Osteoblast (primary cell): Measurements from ENCODE around the gene IZUMO2. TPM values are rescaled to one million over a fixed set of nuclear protein-coding genes. Genes with fewer than 3 reads are reported as not detected.

ENCODE experiments used
- DNase-seq: peaks from one replicate; pipeline ENCODE4 v3.0.0; 2011; ENCODE audit warnings: low spot score, mixed read lengths; ENCODE audit not compliant: insufficient read length; ENCODE audit errors: missing footprints
- H2AFZ ChIP-seq: 2 replicates; pipeline ENCODE4 v1.6.0; 2011; ENCODE audit warnings: mild to moderate bottlenecking, low read length
- H3K27ac ChIP-seq: 2 replicates; pipeline ENCODE4 v1.5.1; 2011; ENCODE audit warnings: mild to moderate bottlenecking, low read depth, low read length, moderate library complexity
- H3K27me3 ChIP-seq: 2 replicates; pipeline ENCODE4 v1.6.0; 2012; ENCODE audit warnings: mild to moderate bottlenecking, control low read depth, inconsistent platforms, low read length, moderate library complexity; ENCODE audit not compliant: insufficient read depth
- H3K36me3 ChIP-seq: 2 replicates; pipeline ENCODE4 v1.5.1; 2011; ENCODE audit warnings: mild to moderate bottlenecking, low read length, control low read depth, moderate library complexity; ENCODE audit not compliant: insufficient read depth
- H3K4me1 ChIP-seq: 2 replicates; pipeline ENCODE4 v1.5.1; 2011; ENCODE audit warnings: mild to moderate bottlenecking, low read length, control low read depth, moderate library complexity; ENCODE audit not compliant: insufficient read depth
- H3K4me2 ChIP-seq: 2 replicates; pipeline ENCODE4 v1.6.0; 2011; ENCODE audit warnings: mild to moderate bottlenecking, low read length; ENCODE audit not compliant: insufficient read depth
- H3K4me3 ChIP-seq: fragments of 200-600 bp; sonication (generic); 3 replicates; pipeline ENCODE4 v1.5.1; 2012; ENCODE audit warnings: mild to moderate bottlenecking, low read length, inconsistent platforms; ENCODE audit not compliant: insufficient read depth
- H3K79me2 ChIP-seq: 2 replicates; pipeline ENCODE4 v1.6.0; 2012; ENCODE audit warnings: mild to moderate bottlenecking, low read length, control low read depth, inconsistent platforms; ENCODE audit not compliant: insufficient read depth
- H3K9me3 ChIP-seq: 2 replicates; pipeline ENCODE4 v1.5.1; 2011; ENCODE audit warnings: low read depth, low read length, control low read depth
- H4K20me1 ChIP-seq: 2 replicates; pipeline ENCODE4 v1.6.0; 2012; ENCODE audit warnings: mild to moderate bottlenecking, low read length, control low read depth; ENCODE audit not compliant: insufficient read depth
- CTCF ChIP-seq: IDR thresholded peaks from 2 replicates; pipeline ENCODE4 v1.5.1; 2011; ENCODE audit warnings: mild to moderate bottlenecking, low read depth, low read length, moderate library complexity; ENCODE audit errors: extremely low read depth
- total RNA-seq: library from RNA; depleted of rRNA; stranded (reverse); fragments of >200 nt; gene quantifications from 2 replicates; pipeline ENCODE4 v1.2.3, GENCODE V29; 2012

Gene IZUMO2
- total RNA-seq, 1 donor = not detected

GRCh38 chr19:50178320-50178719, 15.2 kb upstream of the IZUMO2 start:
- Histone ChIP-seq H3K79me2 (no peaks in the 10 kb centered on the region), H4K20me1 (no peaks in the 10 kb centered on the region), H3K27ac (no peak overlapping the region), H3K36me3 (no peaks in the 10 kb centered on the region), H3K4me3 (no peak overlapping the region), H3K4me1 (no peaks in the 10 kb centered on the region), H2AFZ (no peak overlapping the region), H3K27me3 (no peaks in the 10 kb centered on the region), H3K9me3 (no peaks in the 10 kb centered on the region), H3K4me2 (no peak overlapping the region)
- TF ChIP-seq CTCF = no peak
- no peak for DNase-seq

GRCh38 chr19:50176775-50177174, 13.7 kb upstream of the IZUMO2 start:
- Histone ChIP-seq H3K4me1 (no peaks in the 10 kb centered on the region), H2AFZ (no peak overlapping the region), H3K9me3 (no peaks in the 10 kb centered on the region), H3K4me2 (no peak overlapping the region), H3K27ac (no peak overlapping the region), H4K20me1 (no peaks in the 10 kb centered on the region), H3K27me3 (no peaks in the 10 kb centered on the region), H3K36me3 (no peaks in the 10 kb centered on the region), H3K4me3 (no peak overlapping the region), H3K79me2 (no peaks in the 10 kb centered on the region)
- TF ChIP-seq CTCF = no peak
- no peak for DNase-seq

- no peaks in the 10 kb centered on the region for H3K9me3 ChIP-seq
- H3K4me1 ChIP-seq = no peaks in the 10 kb centered on the region
- no peak overlapping the region for H2AFZ ChIP-seq
- no peak for DNase-seq
- no peaks in the 10 kb centered on the region for H4K20me1 ChIP-seq
- H3K27ac ChIP-seq = no peak overlapping the region
- H3K4me2 ChIP-seq = no peak overlapping the region
- no peak for TF ChIP-seq CTCF
- H3K36me3 ChIP-seq = no peaks in the 10 kb centered on the region
- no peak overlapping the region for H3K4me3 ChIP-seq
- H3K79me2 ChIP-seq = no peaks in the 10 kb centered on the region
- H3K27me3 ChIP-seq = no peaks in the 10 kb centered on the region
Observed at GRCh38 chr19:50175924-50176323, 12.8 kb upstream of the IZUMO2 start.

- Histone ChIP-seq H2AFZ (no peak overlapping the region), H3K4me2 (no peak overlapping the region), H3K4me1 (no peaks in the 10 kb centered on the region), H3K9me3 (no peaks in the 10 kb centered on the region), H3K27ac (no peak overlapping the region), H3K4me3 (no peak overlapping the region), H3K36me3 (no peaks in the 10 kb centered on the region), H3K27me3 (no peaks in the 10 kb centered on the region), H3K79me2 (no peaks in the 10 kb centered on the region), H4K20me1 (no peaks in the 10 kb centered on the region)
- no peak for DNase-seq
- no peak for TF ChIP-seq CTCF
Observed at GRCh38 chr19:50174100-50174793, 11.2 kb upstream of the IZUMO2 start.
